ENCODE data around the gene PAQR5.
A peak's percentile ranks its signal among the peaks of the same experiment; 100 is the strongest.

The PAQR5 gene

GRCh38 chr15:69393831-69394491 lies 95.2 kb downstream of the PAQR5 start:
- no peak overlapping the region for H3K4me3 ChIP-seq (ENCODE audit: low read depth, low read length)
- peak; percentile 50 for DNase-seq (ENCODE audit: low read depth)
- TF ChIP-seq POLR2A (IDR thresholded peaks at IDR 0.05; ENCODE audit: extremely low read depth, insufficient read length): no peak
- TF ChIP-seq CTCF (IDR thresholded peaks at IDR 0.05; ENCODE audit: low read depth, low read length): no peak

DNA sequence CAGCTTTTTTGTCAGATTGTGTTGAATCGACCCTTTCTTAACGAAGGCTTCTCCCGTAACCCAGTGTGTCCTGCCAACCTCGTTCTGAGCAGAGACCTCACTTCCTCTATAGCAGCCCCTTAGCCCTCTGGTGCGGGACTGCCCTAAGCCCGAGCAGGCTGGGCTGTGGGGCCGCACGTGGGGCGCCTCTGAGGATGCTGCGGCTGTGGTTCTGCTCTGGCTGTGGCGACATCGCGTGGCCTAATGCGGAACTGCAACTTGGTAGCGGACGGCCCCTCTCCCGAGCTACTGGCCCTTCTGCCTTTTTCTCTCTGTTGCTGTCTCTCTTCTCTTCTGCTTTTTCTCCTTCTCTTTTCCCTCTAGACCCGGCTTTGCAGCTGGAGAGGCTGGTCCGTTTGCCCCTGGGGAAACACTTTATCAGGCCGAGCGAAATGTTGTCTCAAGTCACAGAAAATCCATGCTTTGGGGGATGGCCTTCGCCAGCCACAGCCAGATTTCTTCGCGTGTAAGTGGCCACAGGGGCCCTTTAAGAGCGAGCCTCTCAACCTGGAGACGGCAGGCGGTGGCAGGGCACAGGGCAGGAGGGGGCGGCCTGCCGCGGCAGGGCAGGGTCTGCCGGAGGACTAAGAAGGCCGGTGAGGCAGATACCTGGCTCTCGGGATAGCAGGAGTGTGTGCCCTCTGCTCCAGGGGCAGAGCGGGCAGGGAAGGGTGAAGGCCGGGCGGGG lies 96.0 kb downstream of the PAQR5 start:
- peak; percentile 90 for DNase-seq (ENCODE audit: low read depth)
- no peak overlapping the region for H3K4me3 ChIP-seq (ENCODE audit: low read depth, low read length)
- TF ChIP-seq MAX (IDR thresholded peaks at IDR 0.05; ENCODE audit: low read depth, low read length): peak; percentile 97
- no peak for TF ChIP-seq POLR2A (IDR thresholded peaks at IDR 0.05; ENCODE audit: extremely low read depth, insufficient read length)
- peak; percentile 97 for TF ChIP-seq MYC (IDR thresholded peaks at IDR 0.05; ENCODE audit: low read depth, low read length)
- peak; percentile 84 for TF ChIP-seq CTCF (IDR thresholded peaks at IDR 0.05; ENCODE audit: low read depth, low read length)

GRCh38 chr15:69395460-69395859 lies 96.7 kb downstream of the PAQR5 start:
- no peak overlapping the region for H3K4me3 ChIP-seq (ENCODE audit: low read depth, low read length)
- TF ChIP-seq MAX (IDR thresholded peaks at IDR 0.05; ENCODE audit: low read depth, low read length) (no peak), CTCF (IDR thresholded peaks at IDR 0.05; ENCODE audit: low read depth, low read length) (no peak), MYC (IDR thresholded peaks at IDR 0.05; ENCODE audit: low read depth, low read length) (no peak), POLR2A (IDR thresholded peaks at IDR 0.05; ENCODE audit: extremely low read depth, insufficient read length) (no peak)
- no peak for DNase-seq (ENCODE audit: low read depth)

DNA sequence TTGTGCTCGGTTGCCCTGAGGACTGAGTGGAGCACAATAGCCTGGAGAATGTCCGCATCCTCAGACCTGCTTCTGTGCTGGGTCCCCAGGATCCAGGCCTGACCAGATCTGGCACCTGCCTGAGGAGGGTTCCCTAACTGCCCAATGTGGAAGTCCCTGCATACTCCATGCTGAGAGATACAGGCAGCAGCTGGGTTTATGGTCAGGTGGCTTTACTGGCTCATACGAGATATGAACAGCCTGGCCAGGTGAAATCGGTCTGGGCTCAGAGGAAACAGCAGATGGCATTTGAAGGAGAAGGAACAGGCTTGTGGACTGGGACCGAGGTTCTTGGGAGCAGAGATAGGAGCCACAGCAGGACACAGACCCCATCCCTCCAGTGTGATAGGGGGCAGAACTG lies 97.3 kb downstream of the PAQR5 start:
- no peak for TF ChIP-seq MAX (IDR thresholded peaks at IDR 0.05; ENCODE audit: low read depth, low read length)
- TF ChIP-seq MYC (IDR thresholded peaks at IDR 0.05; ENCODE audit: low read depth, low read length): no peak
- TF ChIP-seq POLR2A (IDR thresholded peaks at IDR 0.05; ENCODE audit: extremely low read depth, insufficient read length): no peak
- no peak for DNase-seq (ENCODE audit: low read depth)
- no peak overlapping the region for H3K4me3 ChIP-seq (ENCODE audit: low read depth, low read length)

DNA sequence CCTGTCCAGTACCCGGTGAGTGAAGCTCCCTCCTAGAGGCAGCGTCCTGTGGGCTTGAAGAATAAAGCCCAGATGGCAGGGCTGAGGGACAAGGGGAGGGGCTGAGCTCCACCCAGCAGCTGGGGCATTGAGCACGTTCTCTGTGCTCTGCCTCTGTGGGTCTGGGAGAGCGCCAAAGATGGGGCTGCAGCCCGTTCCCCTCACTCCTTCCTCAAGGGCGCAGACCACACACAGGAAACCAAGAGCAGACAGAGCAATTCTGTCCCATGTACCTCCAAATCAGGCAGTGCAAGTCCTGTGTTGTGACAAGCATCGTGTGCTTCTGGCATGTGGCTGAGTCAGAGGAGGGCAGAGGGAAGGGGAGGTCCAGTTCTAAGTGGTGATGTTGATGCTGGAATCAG lies 99.8 kb downstream of the PAQR5 start:
- H3K4me3 ChIP-seq (ENCODE audit: low read depth, low read length): no peak overlapping the region
- DNase-seq (ENCODE audit: low read depth): no peak
- TF ChIP-seq MYC (IDR thresholded peaks at IDR 0.05; ENCODE audit: low read depth, low read length) (no peak), MAX (IDR thresholded peaks at IDR 0.05; ENCODE audit: low read depth, low read length) (no peak), CTCF (IDR thresholded peaks at IDR 0.05; ENCODE audit: low read depth, low read length) (no peak), POLR2A (IDR thresholded peaks at IDR 0.05; ENCODE audit: extremely low read depth, insufficient read length) (no peak)

- H3K4me3 ChIP-seq (ENCODE audit: low read depth, low read length): no peak overlapping the region
- TF ChIP-seq MYC (IDR thresholded peaks at IDR 0.05; ENCODE audit: low read depth, low read length) (no peak), POLR2A (IDR thresholded peaks at IDR 0.05; ENCODE audit: extremely low read depth, insufficient read length) (no peak), CTCF (IDR thresholded peaks at IDR 0.05; ENCODE audit: low read depth, low read length) (no peak), MAX (IDR thresholded peaks at IDR 0.05; ENCODE audit: low read depth, low read length) (no peak)
- no peak for DNase-seq (ENCODE audit: low read depth)
Observed at GRCh38 chr15:69400850-69401249, 102.1 kb downstream of the PAQR5 start.

Data from NB4 (cell line).